ENCODE measurements around the gene COL2A1. TPM values are rescaled to one million over a fixed set of nuclear protein-coding genes. Genes with fewer than 3 reads are reported as not detected.

The COL2A1 gene
- total RNA-seq, 2 experiments from 2014 or later = 0.34 TPM; not detected in 1

GRCh38 chr12:48036818-48037217 is 32.5 kb upstream of the COL2A1 start:
- DNase-seq = no peak
- Mint-ChIP-seq H3K4me3 (no peak overlapping the region), H3K36me3 (ENCODE audit: low read depth) (no peaks in the 10 kb centered on the region), H3K4me1 (ENCODE audit: low read depth) (peaks cover 5% of the 10 kb centered on the region), H3K27ac (no peak overlapping the region), H3K27me3 (no peaks in the 10 kb centered on the region), H3K9me3 (no peaks in the 10 kb centered on the region)
- intact Hi-C loops (cut with micrococcal nuclease) = no loop called here
- TF ChIP-seq CTCF (IDR thresholded peaks at IDR 0.05) = no peak
- no peak for ATAC-seq
- ChIA-PET CTCF (no interaction called here), POLR2A (no interaction called here)

DNA sequence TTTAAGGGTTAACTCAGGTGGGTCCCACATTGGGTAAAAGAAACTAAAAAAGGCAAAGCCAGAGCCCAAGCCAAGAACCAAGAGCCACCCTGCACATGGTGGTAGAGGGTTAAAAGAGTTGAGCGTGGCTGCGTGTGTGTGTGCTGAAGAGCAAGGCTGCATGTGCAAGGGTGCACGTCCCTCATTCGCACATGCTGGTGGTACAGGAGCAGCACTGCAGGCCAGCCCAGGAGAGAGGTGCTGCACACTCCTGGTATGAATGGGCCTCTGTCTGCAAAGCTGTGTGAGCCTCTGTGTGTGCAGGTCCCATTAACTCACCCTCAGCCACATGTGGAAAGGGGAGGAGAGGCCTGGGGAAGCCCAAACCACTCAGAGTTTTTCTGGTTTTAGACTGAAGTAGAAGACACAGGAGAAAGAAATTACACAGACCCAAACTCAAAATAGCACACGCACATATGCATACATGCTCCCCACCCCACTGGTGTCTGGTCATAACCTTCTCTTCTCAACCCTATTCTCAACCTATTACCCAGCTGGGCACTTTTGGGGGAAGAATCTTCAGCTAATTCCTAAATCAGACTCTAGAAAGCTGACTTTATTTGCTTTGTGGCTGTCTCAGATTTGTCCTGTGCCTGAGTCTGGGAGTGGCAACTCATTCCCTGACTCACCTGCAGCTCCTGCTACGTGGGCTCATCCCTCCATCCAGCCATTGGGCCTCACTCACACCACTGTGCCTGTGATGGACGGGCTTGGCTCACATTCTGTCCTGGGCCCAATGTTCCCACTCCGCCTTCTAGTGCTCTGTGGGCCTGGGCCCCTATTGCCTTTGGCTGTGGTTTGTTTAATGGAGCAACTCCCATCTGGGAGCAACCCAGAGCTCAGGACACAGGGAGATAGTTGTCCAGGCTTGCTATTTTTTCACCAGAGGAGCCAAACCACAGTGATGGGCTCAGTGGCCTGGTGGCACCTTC is 30.8 kb upstream of the COL2A1 start:
- intact Hi-C loops (cut with micrococcal nuclease) = no loop called here
- ATAC-seq (no peak), DNase-seq (no peak)
- ChIA-PET CTCF (interaction anchor here (1.2 kb wide), 2 partner anchors 16 to 383 kb away, joined by 3 to 5 read pairs; no protein-coding TSS in a partner anchor), POLR2A (no interaction called here)
- Mint-ChIP-seq H3K27ac (no peak overlapping the region), H3K9me3 (no peaks in the 10 kb centered on the region), H3K36me3 (ENCODE audit: low read depth) (no peaks in the 10 kb centered on the region), H3K27me3 (no peaks in the 10 kb centered on the region), H3K4me1 (ENCODE audit: low read depth) (peaks cover 5% of the 10 kb centered on the region), H3K4me3 (no peak overlapping the region)
- TF ChIP-seq CTCF (IDR thresholded peaks at IDR 0.05) = no peak

DNA sequence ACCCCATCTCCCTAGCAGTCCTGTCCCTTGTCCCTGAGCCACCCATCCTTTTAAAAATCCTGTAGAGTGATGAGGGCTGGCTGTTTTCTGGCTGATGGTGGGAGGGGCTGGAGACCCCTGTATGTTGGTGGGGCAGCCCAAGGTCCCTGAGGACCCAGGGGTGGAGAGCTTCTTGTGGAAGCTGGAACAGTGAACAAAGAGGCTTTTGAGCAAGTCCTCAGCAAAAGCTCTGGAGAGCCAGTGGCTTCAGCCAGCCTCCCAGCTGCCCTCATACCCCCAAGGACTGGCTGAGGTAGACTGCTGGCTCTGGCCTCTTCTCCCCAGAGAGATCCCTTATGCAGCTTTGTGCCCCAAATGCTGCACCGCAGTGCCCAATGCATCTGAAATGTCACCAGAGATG is 29.2 kb upstream of the COL2A1 start:
- H3K4me3 Mint-ChIP-seq = no peak overlapping the region

DNA sequence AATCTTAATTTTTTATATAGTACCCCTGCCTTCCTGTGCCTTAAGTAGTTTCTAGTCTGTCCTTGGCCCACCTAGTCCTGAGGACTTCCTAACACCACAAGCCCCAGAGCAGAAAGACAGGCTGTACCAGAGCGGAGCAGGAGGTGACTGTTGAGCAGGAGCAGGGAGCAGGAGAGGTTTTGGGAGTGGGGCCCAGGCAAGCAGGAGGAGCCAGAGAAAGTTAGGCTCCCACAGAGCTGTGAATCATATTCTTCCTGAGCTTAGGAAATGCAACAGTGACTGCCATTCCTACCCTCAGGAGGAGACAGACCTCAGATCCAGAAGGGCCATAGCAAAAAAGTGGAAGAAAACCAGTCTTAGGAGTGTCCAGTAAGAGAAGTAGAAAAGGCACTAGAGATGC is 28.3 kb upstream of the COL2A1 start:
- no peaks in the 10 kb centered on the region for H3K9me3 Mint-ChIP-seq
- no peaks in the 10 kb centered on the region for H3K36me3 Mint-ChIP-seq (ENCODE audit: low read depth)
- H3K4me3 Mint-ChIP-seq = no peak overlapping the region
- ChIA-PET CTCF (no interaction called here), POLR2A (no interaction called here)
- no peak for TF ChIP-seq CTCF (IDR thresholded peaks at IDR 0.05)
- no peaks in the 10 kb centered on the region for H3K4me1 Mint-ChIP-seq (ENCODE audit: low read depth)
- DNase-seq (no peak), ATAC-seq (no peak)
- no peaks in the 10 kb centered on the region for H3K27me3 Mint-ChIP-seq
- H3K27ac Mint-ChIP-seq = no peak overlapping the region
- intact Hi-C loops (cut with micrococcal nuclease) = no loop called here

More for the DNA sequence above, 29.2 kb upstream of the COL2A1 start:
- POLR2A ChIA-PET = interaction anchor here (1.1 kb wide), 1 partner anchor 18 kb away, joined by 3 read pairs; no protein-coding TSS in a partner anchor
- no peak for TF ChIP-seq CTCF (IDR thresholded peaks at IDR 0.05)
- no peaks in the 10 kb centered on the region for H3K9me3 Mint-ChIP-seq
- DNase-seq (no peak), ATAC-seq (no peak)
- no peak overlapping the region for H3K27ac Mint-ChIP-seq
- peaks cover 5% of the 10 kb centered on the region for H3K4me1 Mint-ChIP-seq (ENCODE audit: low read depth)
- H3K36me3 Mint-ChIP-seq (ENCODE audit: low read depth) = no peaks in the 10 kb centered on the region
- intact Hi-C loops (cut with micrococcal nuclease) = no loop called here
- CTCF ChIA-PET = interaction anchor here (1.2 kb wide), 1 partner anchor 382 kb away, joined by 3 read pairs; no protein-coding TSS in a partner anchor
- no peaks in the 10 kb centered on the region for H3K27me3 Mint-ChIP-seq
